Keratinocyte (primary cell): ENCODE data around the gene SOX10.
"Not testable (repeated sequence)": the region's sequence is repeated elsewhere in the genome, so short reads cannot be mapped to it uniquely, and the experiment has no call there.

Experiments used
- EZH2 ChIP-seq: IDR thresholded peaks from one replicate; pipeline ENCODE4 v1.6.1; 2012; ENCODE audit warnings: inconsistent platforms, mild to moderate bottlenecking, low read length, moderate library complexity
- TF ChIP-seq, protein P1 (sequence below), 3 experiments: IDR thresholded peaks in 1 of 3; conservative IDR thresholded peaks in 1 of 3; optimal IDR thresholded peaks in 1 of 3; 2 replicates in 2 of 3; 3 replicates in 1 of 3; pipeline versions ENCODE3 to v1.5.1; 2011; ENCODE audit warnings: low read length in 3 of 3, mild to moderate bottlenecking in 3 of 3, moderate library complexity in 2 of 3, control low read depth in 1 of 3, inconsistent platforms in 1 of 3; ENCODE audit not compliant: insufficient read depth in 2 of 3; ENCODE audit errors: extremely low read depth in 1 of 3

DNA sequence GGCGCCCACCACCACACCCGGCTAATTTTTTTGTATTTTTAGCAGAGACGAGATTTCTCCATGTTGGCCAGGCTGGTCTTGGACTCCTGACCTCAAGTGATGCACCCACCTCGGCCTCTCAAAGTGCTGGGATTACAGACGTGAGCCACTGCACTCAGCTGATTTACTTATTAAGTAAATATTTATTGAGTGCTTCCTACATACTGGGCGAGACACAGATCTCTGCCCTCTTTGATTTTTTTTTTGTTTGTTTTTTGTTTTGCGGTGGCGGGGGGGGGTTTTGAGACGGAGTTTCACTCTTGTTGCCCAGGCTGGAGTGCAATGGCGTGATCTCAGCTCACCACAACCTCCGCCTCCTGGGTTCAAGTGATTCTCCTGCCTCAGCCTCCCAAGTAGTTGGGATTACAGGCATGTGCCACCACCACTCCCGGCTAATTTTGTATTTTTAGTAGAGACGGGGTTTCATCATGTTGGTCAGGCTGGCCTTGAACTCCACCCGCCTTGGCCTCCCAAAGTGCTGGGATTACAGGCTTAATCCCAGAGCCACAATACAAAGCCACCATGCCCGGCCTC is 28.4 kb downstream of the SOX10 start:
- not testable (repeated sequence) for TF ChIP-seq EZH2
- TF ChIP-seq, protein P1, sequence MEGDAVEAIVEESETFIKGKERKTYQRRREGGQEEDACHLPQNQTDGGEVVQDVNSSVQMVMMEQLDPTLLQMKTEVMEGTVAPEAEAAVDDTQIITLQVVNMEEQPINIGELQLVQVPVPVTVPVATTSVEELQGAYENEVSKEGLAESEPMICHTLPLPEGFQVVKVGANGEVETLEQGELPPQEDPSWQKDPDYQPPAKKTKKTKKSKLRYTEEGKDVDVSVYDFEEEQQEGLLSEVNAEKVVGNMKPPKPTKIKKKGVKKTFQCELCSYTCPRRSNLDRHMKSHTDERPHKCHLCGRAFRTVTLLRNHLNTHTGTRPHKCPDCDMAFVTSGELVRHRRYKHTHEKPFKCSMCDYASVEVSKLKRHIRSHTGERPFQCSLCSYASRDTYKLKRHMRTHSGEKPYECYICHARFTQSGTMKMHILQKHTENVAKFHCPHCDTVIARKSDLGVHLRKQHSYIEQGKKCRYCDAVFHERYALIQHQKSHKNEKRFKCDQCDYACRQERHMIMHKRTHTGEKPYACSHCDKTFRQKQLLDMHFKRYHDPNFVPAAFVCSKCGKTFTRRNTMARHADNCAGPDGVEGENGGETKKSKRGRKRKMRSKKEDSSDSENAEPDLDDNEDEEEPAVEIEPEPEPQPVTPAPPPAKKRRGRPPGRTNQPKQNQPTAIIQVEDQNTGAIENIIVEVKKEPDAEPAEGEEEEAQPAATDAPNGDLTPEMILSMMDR (optimal IDR thresholded peaks at IDR 0.05 in 1 of 3, IDR thresholded peaks at IDR 0.05 in 1 of 3, conservative IDR thresholded peaks at IDR 0.05 in 1 of 3; ENCODE audit: extremely low read depth in 1 of 3, insufficient read depth in 2 of 3, low read length in 3 of 3), result not testable (repeated sequence)
